ENCODE measurements around the gene LSM2. TPM values are rescaled to one million over a fixed set of nuclear protein-coding genes. Genes with fewer than 3 reads are reported as not detected.
A peak's percentile ranks its signal among the peaks of the same experiment; 100 is the strongest.

The LSM2 gene
- total and polyA plus RNA-seq, 9 of the 15 experiments (the other 6 are each of a cell fraction or from before 2014, with no cell fraction given): 154 to 407 (median 223) TPM

GRCh38 chr6:31814677-31815024 is 7.9 kb upstream of the LSM2 start (continued):
- TF ChIP-seq ZHX1 (conservative IDR thresholded peaks at IDR 0.05; ENCODE audit: low read length) (no peak), SRF (CRISPR knock-in tag; IDR thresholded peaks at IDR 0.05) (peak; percentile 73 to 92; a peak in 3 of 4 replicates), TBL1XR1 (IDR thresholded peaks at IDR 0.05; ENCODE audit: low read length in 2 of 2) (no peak; a peak in 1 of 4 replicates), PRDM10 (IDR thresholded peaks at IDR 0.05; ENCODE audit: partially characterized antibody) (peak; percentile 97), E2F8 (IDR thresholded peaks at IDR 0.05; ENCODE audit: low read depth, partially characterized antibody) (no peak), ZFP91 (CRISPR knock-in tag; IDR thresholded peaks at IDR 0.05) (no peak), FOXP4 (CRISPR knock-in tag; IDR thresholded peaks at IDR 0.05; ENCODE audit: borderline replicate concordance) (no peak), ZNF589 (CRISPR knock-in tag; IDR thresholded peaks at IDR 0.05; ENCODE audit: low read depth) (no peak), ZNF133 (CRISPR knock-in tag; IDR thresholded peaks at IDR 0.05) (no peak), ZNF57 (CRISPR knock-in tag; IDR thresholded peaks at IDR 0.05) (no peak), NFIX (CRISPR knock-in tag; IDR thresholded peaks at IDR 0.05; ENCODE audit: low read depth) (no peak), PHF20 (IDR thresholded peaks at IDR 0.05; ENCODE audit: partially characterized antibody) (no peak), ZNF780A (CRISPR knock-in tag; IDR thresholded peaks at IDR 0.05) (no peak), ZNF324 (CRISPR knock-in tag; IDR thresholded peaks at IDR 0.05) (0 out of 2 replicates have a peak, but pooled peaks have one; percentile 60)
